ENCODE results near the gene SIGLEC1. TPM values are rescaled to one million over a fixed set of nuclear protein-coding genes. Genes with fewer than 3 reads are reported as not detected.

Gene SIGLEC1
- total and polyA plus RNA-seq, 2 of the 8 experiments (the other 6 are each of a cell fraction or from before 2014, with no cell fraction given) = 0.02 TPM; not detected in 1

DNA sequence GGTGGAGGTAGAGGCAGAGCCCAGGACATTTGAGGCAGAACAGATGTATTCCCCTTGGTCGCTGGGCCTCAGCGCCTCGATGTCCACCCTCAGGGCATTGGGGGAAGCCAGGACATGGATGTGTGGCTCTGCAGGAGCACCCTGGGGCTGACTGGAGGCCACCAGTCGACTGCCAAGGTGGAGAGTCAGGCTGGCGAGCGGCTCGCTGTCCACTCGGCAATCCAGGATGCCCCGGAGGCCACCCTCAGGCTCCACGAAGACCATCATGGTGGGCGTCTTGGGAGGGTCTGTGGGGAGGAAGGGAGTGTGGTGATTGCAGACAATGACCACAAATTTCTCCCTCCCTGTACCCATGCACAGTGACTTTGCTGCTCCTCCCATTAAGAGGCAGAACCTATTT lies 22.4 kb downstream of the SIGLEC1 start (continued):
- TF ChIP-seq, protein P1, sequence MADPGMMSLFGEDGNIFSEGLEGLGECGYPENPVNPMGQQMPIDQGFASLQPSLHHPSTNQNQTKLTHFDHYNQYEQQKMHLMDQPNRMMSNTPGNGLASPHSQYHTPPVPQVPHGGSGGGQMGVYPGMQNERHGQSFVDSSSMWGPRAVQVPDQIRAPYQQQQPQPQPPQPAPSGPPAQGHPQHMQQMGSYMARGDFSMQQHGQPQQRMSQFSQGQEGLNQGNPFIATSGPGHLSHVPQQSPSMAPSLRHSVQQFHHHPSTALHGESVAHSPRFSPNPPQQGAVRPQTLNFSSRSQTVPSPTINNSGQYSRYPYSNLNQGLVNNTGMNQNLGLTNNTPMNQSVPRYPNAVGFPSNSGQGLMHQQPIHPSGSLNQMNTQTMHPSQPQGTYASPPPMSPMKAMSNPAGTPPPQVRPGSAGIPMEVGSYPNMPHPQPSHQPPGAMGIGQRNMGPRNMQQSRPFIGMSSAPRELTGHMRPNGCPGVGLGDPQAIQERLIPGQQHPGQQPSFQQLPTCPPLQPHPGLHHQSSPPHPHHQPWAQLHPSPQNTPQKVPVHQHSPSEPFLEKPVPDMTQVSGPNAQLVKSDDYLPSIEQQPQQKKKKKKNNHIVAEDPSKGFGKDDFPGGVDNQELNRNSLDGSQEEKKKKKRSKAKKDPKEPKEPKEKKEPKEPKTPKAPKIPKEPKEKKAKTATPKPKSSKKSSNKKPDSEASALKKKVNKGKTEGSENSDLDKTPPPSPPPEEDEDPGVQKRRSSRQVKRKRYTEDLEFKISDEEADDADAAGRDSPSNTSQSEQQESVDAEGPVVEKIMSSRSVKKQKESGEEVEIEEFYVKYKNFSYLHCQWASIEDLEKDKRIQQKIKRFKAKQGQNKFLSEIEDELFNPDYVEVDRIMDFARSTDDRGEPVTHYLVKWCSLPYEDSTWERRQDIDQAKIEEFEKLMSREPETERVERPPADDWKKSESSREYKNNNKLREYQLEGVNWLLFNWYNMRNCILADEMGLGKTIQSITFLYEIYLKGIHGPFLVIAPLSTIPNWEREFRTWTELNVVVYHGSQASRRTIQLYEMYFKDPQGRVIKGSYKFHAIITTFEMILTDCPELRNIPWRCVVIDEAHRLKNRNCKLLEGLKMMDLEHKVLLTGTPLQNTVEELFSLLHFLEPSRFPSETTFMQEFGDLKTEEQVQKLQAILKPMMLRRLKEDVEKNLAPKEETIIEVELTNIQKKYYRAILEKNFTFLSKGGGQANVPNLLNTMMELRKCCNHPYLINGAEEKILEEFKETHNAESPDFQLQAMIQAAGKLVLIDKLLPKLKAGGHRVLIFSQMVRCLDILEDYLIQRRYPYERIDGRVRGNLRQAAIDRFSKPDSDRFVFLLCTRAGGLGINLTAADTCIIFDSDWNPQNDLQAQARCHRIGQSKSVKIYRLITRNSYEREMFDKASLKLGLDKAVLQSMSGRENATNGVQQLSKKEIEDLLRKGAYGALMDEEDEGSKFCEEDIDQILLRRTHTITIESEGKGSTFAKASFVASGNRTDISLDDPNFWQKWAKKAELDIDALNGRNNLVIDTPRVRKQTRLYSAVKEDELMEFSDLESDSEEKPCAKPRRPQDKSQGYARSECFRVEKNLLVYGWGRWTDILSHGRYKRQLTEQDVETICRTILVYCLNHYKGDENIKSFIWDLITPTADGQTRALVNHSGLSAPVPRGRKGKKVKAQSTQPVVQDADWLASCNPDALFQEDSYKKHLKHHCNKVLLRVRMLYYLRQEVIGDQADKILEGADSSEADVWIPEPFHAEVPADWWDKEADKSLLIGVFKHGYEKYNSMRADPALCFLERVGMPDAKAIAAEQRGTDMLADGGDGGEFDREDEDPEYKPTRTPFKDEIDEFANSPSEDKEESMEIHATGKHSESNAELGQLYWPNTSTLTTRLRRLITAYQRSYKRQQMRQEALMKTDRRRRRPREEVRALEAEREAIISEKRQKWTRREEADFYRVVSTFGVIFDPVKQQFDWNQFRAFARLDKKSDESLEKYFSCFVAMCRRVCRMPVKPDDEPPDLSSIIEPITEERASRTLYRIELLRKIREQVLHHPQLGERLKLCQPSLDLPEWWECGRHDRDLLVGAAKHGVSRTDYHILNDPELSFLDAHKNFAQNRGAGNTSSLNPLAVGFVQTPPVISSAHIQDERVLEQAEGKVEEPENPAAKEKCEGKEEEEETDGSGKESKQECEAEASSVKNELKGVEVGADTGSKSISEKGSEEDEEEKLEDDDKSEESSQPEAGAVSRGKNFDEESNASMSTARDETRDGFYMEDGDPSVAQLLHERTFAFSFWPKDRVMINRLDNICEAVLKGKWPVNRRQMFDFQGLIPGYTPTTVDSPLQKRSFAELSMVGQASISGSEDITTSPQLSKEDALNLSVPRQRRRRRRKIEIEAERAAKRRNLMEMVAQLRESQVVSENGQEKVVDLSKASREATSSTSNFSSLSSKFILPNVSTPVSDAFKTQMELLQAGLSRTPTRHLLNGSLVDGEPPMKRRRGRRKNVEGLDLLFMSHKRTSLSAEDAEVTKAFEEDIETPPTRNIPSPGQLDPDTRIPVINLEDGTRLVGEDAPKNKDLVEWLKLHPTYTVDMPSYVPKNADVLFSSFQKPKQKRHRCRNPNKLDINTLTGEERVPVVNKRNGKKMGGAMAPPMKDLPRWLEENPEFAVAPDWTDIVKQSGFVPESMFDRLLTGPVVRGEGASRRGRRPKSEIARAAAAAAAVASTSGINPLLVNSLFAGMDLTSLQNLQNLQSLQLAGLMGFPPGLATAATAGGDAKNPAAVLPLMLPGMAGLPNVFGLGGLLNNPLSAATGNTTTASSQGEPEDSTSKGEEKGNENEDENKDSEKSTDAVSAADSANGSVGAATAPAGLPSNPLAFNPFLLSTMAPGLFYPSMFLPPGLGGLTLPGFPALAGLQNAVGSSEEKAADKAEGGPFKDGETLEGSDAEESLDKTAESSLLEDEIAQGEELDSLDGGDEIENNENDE (IDR thresholded peaks at IDR 0.05; ENCODE audit: insufficient replicate concordance, low read length) = no peak
- no peak for TF ChIP-seq FOSL1 (IDR thresholded peaks at IDR 0.05; ENCODE audit: insufficient read depth, low read depth, low read length)
- no peak for TF ChIP-seq MAFK (IDR thresholded peaks at IDR 0.05; ENCODE audit: low read depth, low read length)
- no peak for TF ChIP-seq GTF2F1 (IDR thresholded peaks at IDR 0.05; ENCODE audit: borderline replicate concordance, low read depth, low read length)

Measured in H1 (cell line).